NCI-H526 treated with DMSO at 0.1 percent for 48 hours (cell line): ENCODE measurements around the gene KIAA0408.
"Not testable (repeated sequence)": the region's sequence is repeated elsewhere in the genome, so short reads cannot be mapped to it uniquely, and the experiment has no call there.

Source experiments
- DNase-seq: peaks from one replicate; lab custom pipeline; 2025; lab: John Stamatoyannopoulos, UW

Gene KIAA0408

GRCh38 chr6:127463056-127463455 lies 3.9 kb upstream of the KIAA0408 start:
- DNase-seq, result no peak

- DNase-seq, result no peak
Measured at GRCh38 chr6:127462376-127462775, 3.2 kb upstream of the KIAA0408 start.

- DNase-seq, result no peak
Measured at GRCh38 chr6:127460465-127460864, 1.3 kb upstream of the KIAA0408 start.

GRCh38 chr6:127458817-127459216 lies 372 bp downstream of the KIAA0408 start:
- no peak for DNase-seq

GRCh38 chr6:127458222-127458621 lies 967 bp downstream of the KIAA0408 start:
- DNase-seq, result no peak

- DNase-seq, result no peak
Measured at GRCh38 chr6:127457456-127458064, 1.6 kb downstream of the KIAA0408 start.

GRCh38 chr6:127456465-127456864 lies 2.7 kb downstream of the KIAA0408 start:
- no peak for DNase-seq

- no peak for DNase-seq
Measured at GRCh38 chr6:127453845-127454619, 5.2 kb downstream of the KIAA0408 start.

GRCh38 chr6:127452803-127453202 lies 6.4 kb downstream of the KIAA0408 start:
- no peak for DNase-seq

GRCh38 chr6:127451388-127451787 lies 7.8 kb downstream of the KIAA0408 start:
- DNase-seq, result no peak

- no peak for DNase-seq
Measured at GRCh38 chr6:127447780-127448179, 11.4 kb downstream of the KIAA0408 start.

- no peak for DNase-seq
Measured at GRCh38 chr6:127446356-127446755, 12.8 kb downstream of the KIAA0408 start.

GRCh38 chr6:127441881-127442280 lies 17.3 kb downstream of the KIAA0408 start:
- no peak for DNase-seq

GRCh38 chr6:127439718-127440117 lies 19.5 kb downstream of the KIAA0408 start:
- DNase-seq, result no peak

- no peak for DNase-seq
Measured at GRCh38 chr6:127436578-127437110, 22.5 kb downstream of the KIAA0408 start.

GRCh38 chr6:127435626-127436220 lies 23.5 kb downstream of the KIAA0408 start:
- DNase-seq, result no peak

GRCh38 chr6:127434651-127435050 lies 24.5 kb downstream of the KIAA0408 start:
- DNase-seq, result no peak

- DNase-seq, result not testable (repeated sequence)
Measured at GRCh38 chr6:127428562-127428961, 30.6 kb downstream of the KIAA0408 start.

- no peak for DNase-seq
Measured at GRCh38 chr6:127423921-127424320, 35.3 kb downstream of the KIAA0408 start.

GRCh38 chr6:127421164-127421563 lies 38.0 kb downstream of the KIAA0408 start:
- DNase-seq, result not testable (repeated sequence)

GRCh38 chr6:127420556-127420955 lies 38.6 kb downstream of the KIAA0408 start:
- DNase-seq, result peak; percentile 37

GRCh38 chr6:127415096-127415495 lies 44.1 kb downstream of the KIAA0408 start:
- DNase-seq, result no peak

- DNase-seq, result not testable (repeated sequence)
Measured at GRCh38 chr6:127413123-127413522, 46.1 kb downstream of the KIAA0408 start.
